D341Med (cell line): ENCODE measurements around the gene CDKAL1.

ENCODE experiments used
- DNase-seq: peaks from one replicate; pipeline ENCODE4 v3.0.0; 2012; ENCODE audit warnings: low spot score

Gene CDKAL1

GRCh38 chr6:21144928-21145327 lies 610.7 kb downstream of the CDKAL1 start:
- no peak for DNase-seq

GRCh38 chr6:21147995-21148394 lies 613.7 kb downstream of the CDKAL1 start:
- no peak for DNase-seq

- no peak for DNase-seq
Observed at GRCh38 chr6:21149470-21149869, 615.2 kb downstream of the CDKAL1 start.

- DNase-seq: no peak
Observed at GRCh38 chr6:21150667-21151066, 616.4 kb downstream of the CDKAL1 start.

- no peak for DNase-seq
Observed at GRCh38 chr6:21151119-21151518, 616.9 kb downstream of the CDKAL1 start.

GRCh38 chr6:21151530-21151929 lies 617.3 kb downstream of the CDKAL1 start:
- DNase-seq: no peak

- no peak for DNase-seq
Observed at GRCh38 chr6:21157186-21157929, 623.1 kb downstream of the CDKAL1 start.

- DNase-seq: no peak
Observed at GRCh38 chr6:21158149-21158548, 623.9 kb downstream of the CDKAL1 start.

GRCh38 chr6:21158873-21159272 lies 624.6 kb downstream of the CDKAL1 start:
- no peak for DNase-seq

- no peak for DNase-seq
Observed at GRCh38 chr6:21159465-21159864, 625.2 kb downstream of the CDKAL1 start.

- no peak for DNase-seq
Observed at GRCh38 chr6:21161707-21162106, 627.5 kb downstream of the CDKAL1 start.

GRCh38 chr6:21163110-21163837 lies 629.0 kb downstream of the CDKAL1 start:
- no peak for DNase-seq

- no peak for DNase-seq
Observed at GRCh38 chr6:21163838-21164180, 629.6 kb downstream of the CDKAL1 start.

- DNase-seq: no peak
Observed at GRCh38 chr6:21164768-21165326, 630.6 kb downstream of the CDKAL1 start.

GRCh38 chr6:21166754-21167153 lies 632.5 kb downstream of the CDKAL1 start:
- no peak for DNase-seq

GRCh38 chr6:21167790-21168189 lies 633.5 kb downstream of the CDKAL1 start:
- no peak for DNase-seq

GRCh38 chr6:21171801-21172200 lies 637.5 kb downstream of the CDKAL1 start:
- DNase-seq: no peak

GRCh38 chr6:21173031-21173430 lies 638.8 kb downstream of the CDKAL1 start:
- no peak for DNase-seq

- DNase-seq: no peak
Observed at GRCh38 chr6:21173678-21174077, 639.4 kb downstream of the CDKAL1 start.

GRCh38 chr6:21176197-21176596 lies 641.9 kb downstream of the CDKAL1 start:
- no peak for DNase-seq

GRCh38 chr6:21180155-21180554 lies 645.9 kb downstream of the CDKAL1 start:
- no peak for DNase-seq

- no peak for DNase-seq
Observed at GRCh38 chr6:21180800-21181337, 646.6 kb downstream of the CDKAL1 start.

- DNase-seq: no peak
Observed at GRCh38 chr6:21181866-21182265, 647.6 kb downstream of the CDKAL1 start.
